Astrocyte of the spinal cord (primary cell): ENCODE results near the gene UGDH.
"Not testable (repeated sequence)": the region's sequence is repeated elsewhere in the genome, so short reads cannot be mapped to it uniquely, and the experiment has no call there.

Experiments
- DNase-seq: peaks from one replicate; pipeline ENCODE4 v3.0.0; 2011; ENCODE audit warnings: low read depth, low spot score
- H3K4me3 ChIP-seq: 2 replicates; pipeline ENCODE4 v1.5.1; 2011; ENCODE audit warnings: low read depth, mild to moderate bottlenecking, low read length, moderate library complexity
- in situ Hi-C: cut with HindIII; loops from 2 replicates; pipeline ENCODE4 v1.10.0; 2017; ENCODE audit warnings: low sequenced_read_pairs
- TF ChIP-seq, protein P1 (sequence below): IDR thresholded peaks from 2 replicates; pipeline ENCODE4 v1.5.1; 2012; ENCODE audit warnings: low read depth, mild to moderate bottlenecking, low read length, inconsistent platforms

The UGDH gene

GRCh38 chr4:39544580-39545315 lies 17.5 kb upstream of the UGDH start:
- in situ Hi-C loops: no loop called here
- DNase-seq: peak; percentile 18
- no peak overlapping the region for H3K4me3 ChIP-seq
- TF ChIP-seq, protein P1, sequence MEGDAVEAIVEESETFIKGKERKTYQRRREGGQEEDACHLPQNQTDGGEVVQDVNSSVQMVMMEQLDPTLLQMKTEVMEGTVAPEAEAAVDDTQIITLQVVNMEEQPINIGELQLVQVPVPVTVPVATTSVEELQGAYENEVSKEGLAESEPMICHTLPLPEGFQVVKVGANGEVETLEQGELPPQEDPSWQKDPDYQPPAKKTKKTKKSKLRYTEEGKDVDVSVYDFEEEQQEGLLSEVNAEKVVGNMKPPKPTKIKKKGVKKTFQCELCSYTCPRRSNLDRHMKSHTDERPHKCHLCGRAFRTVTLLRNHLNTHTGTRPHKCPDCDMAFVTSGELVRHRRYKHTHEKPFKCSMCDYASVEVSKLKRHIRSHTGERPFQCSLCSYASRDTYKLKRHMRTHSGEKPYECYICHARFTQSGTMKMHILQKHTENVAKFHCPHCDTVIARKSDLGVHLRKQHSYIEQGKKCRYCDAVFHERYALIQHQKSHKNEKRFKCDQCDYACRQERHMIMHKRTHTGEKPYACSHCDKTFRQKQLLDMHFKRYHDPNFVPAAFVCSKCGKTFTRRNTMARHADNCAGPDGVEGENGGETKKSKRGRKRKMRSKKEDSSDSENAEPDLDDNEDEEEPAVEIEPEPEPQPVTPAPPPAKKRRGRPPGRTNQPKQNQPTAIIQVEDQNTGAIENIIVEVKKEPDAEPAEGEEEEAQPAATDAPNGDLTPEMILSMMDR: no peak

DNA sequence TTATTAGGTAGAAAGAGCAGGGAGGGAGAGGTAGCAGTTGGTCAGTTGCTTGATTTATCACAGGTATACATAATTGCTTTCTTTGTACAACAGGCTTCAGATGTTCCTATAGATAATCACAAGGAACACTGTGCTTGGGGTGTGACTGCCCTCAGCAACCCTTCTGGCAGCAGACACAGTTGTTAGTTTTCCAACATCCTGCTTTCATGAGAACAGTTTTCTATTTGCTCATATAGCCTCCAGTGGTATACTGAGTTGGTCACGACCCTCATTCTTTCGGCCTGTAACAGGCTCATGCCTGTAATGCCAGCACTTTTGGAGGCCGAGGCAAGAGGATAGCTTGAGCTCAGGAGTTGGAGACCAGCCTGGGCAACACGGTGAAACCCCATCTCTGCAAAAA lies 16.8 kb upstream of the UGDH start:
- in situ Hi-C loops, DNase-seq, H3K4me3 ChIP-seq: not testable (repeated sequence)

- DNase-seq: no peak
- TF ChIP-seq, protein P1: no peak
- in situ Hi-C loops: no loop called here
- H3K4me3 ChIP-seq: no peak overlapping the region
Observed at GRCh38 chr4:39543034-39543433, 15.8 kb upstream of the UGDH start.

DNA sequence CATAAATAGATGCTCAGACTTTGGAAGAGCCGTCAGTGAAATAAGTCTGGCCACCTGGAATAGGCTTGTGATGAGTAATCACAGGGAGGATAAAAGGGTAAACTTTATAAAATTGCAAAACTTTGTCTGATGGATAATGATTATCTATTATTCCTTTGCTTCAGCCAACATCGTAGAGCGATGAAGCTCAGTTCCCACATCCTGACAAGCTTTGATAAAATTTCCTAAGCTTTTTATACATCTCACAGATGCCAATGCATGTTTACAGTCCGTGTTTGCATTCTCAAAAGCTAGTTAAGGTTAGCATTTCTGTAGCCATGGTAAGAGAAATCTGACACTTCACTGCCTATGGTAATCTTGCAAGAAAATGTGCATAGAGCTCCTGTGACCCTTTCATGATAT lies 15.4 kb upstream of the UGDH start:
- no peak for DNase-seq
- H3K4me3 ChIP-seq: no peak overlapping the region
- in situ Hi-C loops: no loop called here
- TF ChIP-seq, protein P1: no peak

GRCh38 chr4:39541987-39542610 lies 14.9 kb upstream of the UGDH start:
- no peak for DNase-seq
- in situ Hi-C loops: no loop called here

GRCh38 chr4:39539089-39539611 lies 11.9 kb upstream of the UGDH start:
- DNase-seq: peak; percentile 66
- in situ Hi-C loops: no loop called here
- no peak overlapping the region for H3K4me3 ChIP-seq
- TF ChIP-seq, protein P1: no peak

More at GRCh38 chr4:39541987-39542610, 14.9 kb upstream of the UGDH start:
- TF ChIP-seq, protein P1: no peak
- H3K4me3 ChIP-seq: no peak overlapping the region

GRCh38 chr4:39533541-39533940 lies 6.3 kb upstream of the UGDH start:
- TF ChIP-seq, protein P1: no peak

DNA sequence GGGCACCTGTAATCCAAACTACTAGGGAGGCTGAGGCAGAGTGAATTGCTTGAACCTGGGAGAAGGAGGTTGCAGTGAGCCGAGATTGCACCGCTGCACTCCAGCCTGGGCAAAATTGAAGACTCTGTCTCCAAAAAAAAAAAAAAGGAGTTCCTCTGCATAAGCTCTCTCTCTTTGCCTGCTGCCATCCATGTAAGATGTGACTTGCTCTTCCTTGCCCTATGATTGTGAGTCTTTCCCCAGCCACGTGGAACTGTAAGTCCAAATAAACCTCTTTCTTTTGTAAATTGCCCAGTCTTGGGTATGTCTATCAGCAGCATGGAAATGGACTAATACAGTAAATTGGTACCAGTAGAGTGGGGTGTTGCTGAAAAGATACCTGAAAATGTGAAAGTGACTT lies 5.0 kb upstream of the UGDH start:
- H3K4me3 ChIP-seq, in situ Hi-C loops, DNase-seq: not testable (repeated sequence)

More at GRCh38 chr4:39533541-39533940, 6.3 kb upstream of the UGDH start:
- no peak for DNase-seq
- no peak overlapping the region for H3K4me3 ChIP-seq
- in situ Hi-C loops: no loop called here
